ENCODE data around the gene KHDC4. TPM values are rescaled to one million over a fixed set of nuclear protein-coding genes. Genes with fewer than 3 reads are reported as not detected.

Gene KHDC4
- total RNA-seq, 2 experiments from 2014 or later, result 91.6 to 94.5 TPM

DNA sequence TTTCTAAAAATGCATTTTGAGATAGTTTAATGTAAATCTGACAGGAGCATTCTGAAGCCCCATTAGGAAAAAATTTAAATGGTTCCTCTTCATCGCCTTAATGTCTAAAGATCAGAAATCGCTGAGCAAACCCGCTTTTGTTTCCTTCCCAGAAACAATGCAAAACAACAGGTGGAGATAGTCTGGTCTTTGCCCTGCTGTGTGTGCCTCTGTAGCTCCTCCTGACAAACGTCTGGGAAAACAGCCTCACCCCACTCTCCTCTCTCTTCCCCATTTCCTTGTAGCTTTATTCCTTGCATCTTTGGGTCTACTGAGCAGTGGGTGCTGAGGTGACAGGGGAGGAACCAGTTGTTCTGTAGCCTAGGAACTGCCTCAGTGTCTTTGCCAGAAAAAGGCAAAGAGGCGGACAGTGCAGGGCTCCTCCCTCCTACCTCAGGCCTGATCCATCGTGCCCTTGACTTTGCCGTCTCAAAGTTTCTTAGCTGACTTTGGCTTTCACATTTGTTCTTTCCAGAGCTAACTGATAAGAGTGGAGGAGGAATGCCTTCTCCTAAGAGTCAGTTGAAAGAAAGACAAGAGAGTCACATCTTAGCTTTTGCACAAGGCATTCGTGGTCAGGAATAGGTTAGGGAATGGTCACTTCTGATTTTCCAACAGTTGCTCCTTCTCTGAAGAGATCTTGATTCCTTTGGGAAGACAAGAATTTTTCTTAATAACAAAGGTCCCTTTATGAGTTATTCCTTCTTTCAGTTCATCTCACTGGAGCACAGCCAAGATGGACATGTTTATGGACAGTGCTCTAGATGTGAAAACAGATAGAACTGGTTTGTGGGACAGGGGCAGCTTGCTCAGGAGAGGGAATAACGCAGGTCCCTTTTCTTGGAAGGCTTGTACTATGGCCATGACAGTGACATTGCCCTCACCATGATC, 49.9 kb downstream of the KHDC4 start:
- Mint-ChIP-seq H3K4me3 (no peak overlapping the region), H3K36me3 (no peaks in the 10 kb centered on the region), H3K27me3 (no peaks in the 10 kb centered on the region), H3K4me1 (no peaks in the 10 kb centered on the region), H3K27ac (no peak overlapping the region), H3K9me3 (no peaks in the 10 kb centered on the region)
- DNase-seq (no peak), ATAC-seq (ENCODE audit: low read depth) (no peak)
- POLR2A ChIA-PET, result no interaction called here

DNA sequence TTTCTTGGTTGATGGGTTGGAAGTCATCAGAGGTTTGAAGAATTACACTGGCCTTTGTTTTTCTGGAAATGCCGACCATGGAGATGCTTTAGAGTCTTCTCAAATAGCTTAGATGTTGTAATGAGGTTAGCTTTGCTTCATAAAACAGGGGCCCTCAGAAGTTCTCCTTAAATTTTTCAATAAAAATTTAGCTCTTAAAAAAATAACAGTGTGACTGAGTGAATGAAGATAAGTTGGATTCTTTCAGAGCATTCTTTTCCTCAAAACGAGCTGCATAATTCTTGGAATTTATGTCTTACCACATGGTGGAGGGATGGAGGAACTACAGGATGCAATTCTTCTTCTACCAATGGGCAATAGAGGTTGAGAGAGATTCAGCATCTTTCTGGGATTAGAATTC, 51.4 kb downstream of the KHDC4 start:
- Mint-ChIP-seq H3K27ac (no peak overlapping the region), H3K4me3 (no peak overlapping the region), H3K27me3 (no peaks in the 10 kb centered on the region), H3K36me3 (no peaks in the 10 kb centered on the region), H3K9me3 (no peaks in the 10 kb centered on the region), H3K4me1 (no peaks in the 10 kb centered on the region)
- POLR2A ChIA-PET, result interaction anchor here (1.0 kb wide), 1 partner anchor 13 kb away, joined by 3 read pairs; no protein-coding TSS in a partner anchor
- no peak for ATAC-seq (ENCODE audit: low read depth)
- DNase-seq, result no peak

DNA sequence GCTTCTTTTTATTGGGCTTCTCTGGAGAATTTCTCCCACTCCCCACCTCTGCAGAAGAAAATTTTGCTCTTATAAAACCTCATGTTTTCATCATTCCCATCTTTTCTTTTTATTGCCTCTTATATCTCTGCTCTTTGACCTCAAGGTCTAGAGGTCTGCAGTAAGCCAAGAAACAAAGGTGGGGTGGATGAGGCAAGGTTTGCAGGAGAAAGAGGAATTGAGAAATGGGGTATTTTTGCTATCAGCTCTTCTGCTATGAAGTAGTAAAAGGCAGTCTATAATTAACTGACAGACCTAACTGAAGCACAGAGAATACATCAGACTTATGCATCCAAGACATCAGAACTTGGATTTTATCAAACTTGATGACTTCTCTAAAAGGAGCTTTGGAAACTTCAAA, 52.0 kb downstream of the KHDC4 start:
- no peaks in the 10 kb centered on the region for H3K36me3 Mint-ChIP-seq
- H3K27me3 Mint-ChIP-seq, result no peaks in the 10 kb centered on the region
- H3K4me1 Mint-ChIP-seq, result no peaks in the 10 kb centered on the region
- DNase-seq, result no peak
- no peak overlapping the region for H3K4me3 Mint-ChIP-seq
- H3K27ac Mint-ChIP-seq, result no peak overlapping the region
- POLR2A ChIA-PET, result interaction anchor here (1.0 kb wide), 1 partner anchor 14 kb away, joined by 3 read pairs; no protein-coding TSS in a partner anchor
- no peaks in the 10 kb centered on the region for H3K9me3 Mint-ChIP-seq
- no peak for ATAC-seq (ENCODE audit: low read depth)

DNA sequence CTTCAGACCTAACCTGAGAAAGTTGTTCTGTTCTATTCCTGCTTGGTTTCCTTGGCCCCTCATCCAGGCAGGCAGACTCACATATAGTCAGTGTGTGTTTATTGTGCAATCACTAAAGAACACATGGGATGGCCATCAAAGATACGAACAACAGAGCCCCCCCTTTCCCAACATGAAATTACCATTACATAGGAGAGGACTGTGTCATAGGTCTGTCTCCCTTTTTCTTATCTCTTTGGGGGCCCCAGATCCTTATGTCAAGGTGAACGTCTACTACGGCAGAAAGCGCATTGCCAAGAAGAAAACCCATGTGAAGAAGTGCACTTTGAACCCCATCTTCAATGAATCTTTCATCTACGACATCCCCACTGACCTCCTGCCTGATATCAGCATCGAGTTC, 53.3 kb downstream of the KHDC4 start:
- no peak for DNase-seq
- Mint-ChIP-seq H3K4me1 (no peaks in the 10 kb centered on the region), H3K4me3 (no peak overlapping the region), H3K36me3 (no peaks in the 10 kb centered on the region), H3K27me3 (no peaks in the 10 kb centered on the region), H3K9me3 (no peaks in the 10 kb centered on the region), H3K27ac (no peak overlapping the region)
- POLR2A ChIA-PET, result no interaction called here
- ATAC-seq (ENCODE audit: low read depth), result no peak

DNA sequence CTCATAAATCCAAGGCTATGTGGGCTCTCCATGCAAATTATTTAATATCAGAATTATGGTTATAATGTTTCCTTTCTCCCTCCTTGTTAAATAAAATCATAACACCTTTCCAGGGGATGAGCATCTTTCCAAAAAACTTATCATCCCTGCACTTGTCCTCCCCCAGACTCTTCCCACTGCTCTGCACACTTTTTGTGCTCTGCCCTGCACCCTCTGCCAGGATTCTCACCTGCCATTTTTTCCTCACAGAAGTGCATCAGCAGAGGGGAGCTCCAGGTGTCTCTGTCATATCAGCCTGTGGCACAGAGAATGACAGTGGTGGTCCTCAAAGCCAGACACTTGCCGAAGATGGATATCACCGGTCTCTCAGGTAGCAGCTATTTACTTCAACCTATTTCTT, 54.0 kb downstream of the KHDC4 start:
- no peak for DNase-seq
- no peak overlapping the region for H3K4me3 Mint-ChIP-seq
- no peak for ATAC-seq (ENCODE audit: low read depth)
- H3K27ac Mint-ChIP-seq, result no peak overlapping the region
- H3K9me3 Mint-ChIP-seq, result no peaks in the 10 kb centered on the region
- H3K4me1 Mint-ChIP-seq, result no peaks in the 10 kb centered on the region
- H3K36me3 Mint-ChIP-seq, result no peaks in the 10 kb centered on the region
- POLR2A ChIA-PET, result no interaction called here
- no peaks in the 10 kb centered on the region for H3K27me3 Mint-ChIP-seq

DNA sequence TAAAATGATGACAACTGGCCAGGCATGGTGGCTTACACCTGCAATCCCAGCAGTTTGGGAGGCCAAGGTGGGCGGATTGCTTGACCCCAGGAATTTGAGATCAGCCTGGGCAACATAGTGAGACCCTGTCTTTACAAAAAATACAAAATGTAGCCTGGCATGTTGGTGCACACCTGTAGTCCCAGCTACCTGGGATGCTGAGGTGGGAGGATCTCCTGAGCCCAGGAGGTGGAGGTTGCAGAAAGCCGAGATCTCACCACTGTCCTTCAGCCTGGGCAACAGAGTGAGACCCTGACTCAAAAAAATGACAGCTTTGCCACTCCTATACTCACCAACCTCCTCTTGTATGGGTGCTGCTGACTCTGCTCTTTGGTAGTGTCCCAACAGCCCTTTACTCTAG, 56.3 kb downstream of the KHDC4 start:
- Mint-ChIP-seq H3K27ac (no peak overlapping the region), H3K27me3 (no peaks in the 10 kb centered on the region), H3K36me3 (no peaks in the 10 kb centered on the region), H3K9me3 (no peaks in the 10 kb centered on the region), H3K4me1 (no peaks in the 10 kb centered on the region), H3K4me3 (no peak overlapping the region)
- ATAC-seq (ENCODE audit: low read depth) (no peak), DNase-seq (no peak)
- POLR2A ChIA-PET, result no interaction called here

DNA sequence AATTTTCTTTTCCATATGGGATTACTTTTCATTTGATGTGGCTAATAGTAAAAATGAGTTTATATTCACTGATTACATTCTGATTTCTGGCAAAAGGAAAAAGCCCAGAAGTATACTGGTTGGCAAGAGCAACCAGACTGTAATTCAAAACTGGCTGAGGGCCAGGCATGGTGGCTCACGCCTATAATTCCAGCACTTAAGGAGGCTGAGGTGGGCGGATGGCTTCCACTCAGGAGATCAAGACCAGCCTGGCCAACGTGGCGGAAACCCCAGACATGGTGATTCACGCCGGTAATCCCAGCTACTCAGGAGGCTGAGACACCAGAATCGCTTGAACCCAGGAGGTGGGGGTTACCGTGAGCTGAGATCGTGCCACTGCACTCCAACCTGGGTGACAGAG, 60.4 kb downstream of the KHDC4 start:
- Mint-ChIP-seq H3K36me3 (peaks cover 7% of the 10 kb centered on the region), H3K4me1 (peaks cover 2% of the 10 kb centered on the region), H3K27ac (no peak overlapping the region), H3K27me3 (no peaks in the 10 kb centered on the region), H3K4me3 (no peak overlapping the region), H3K9me3 (no peaks in the 10 kb centered on the region)
- DNase-seq, result no peak
- POLR2A ChIA-PET, result no interaction called here
- no peak for ATAC-seq (ENCODE audit: low read depth)

DNA sequence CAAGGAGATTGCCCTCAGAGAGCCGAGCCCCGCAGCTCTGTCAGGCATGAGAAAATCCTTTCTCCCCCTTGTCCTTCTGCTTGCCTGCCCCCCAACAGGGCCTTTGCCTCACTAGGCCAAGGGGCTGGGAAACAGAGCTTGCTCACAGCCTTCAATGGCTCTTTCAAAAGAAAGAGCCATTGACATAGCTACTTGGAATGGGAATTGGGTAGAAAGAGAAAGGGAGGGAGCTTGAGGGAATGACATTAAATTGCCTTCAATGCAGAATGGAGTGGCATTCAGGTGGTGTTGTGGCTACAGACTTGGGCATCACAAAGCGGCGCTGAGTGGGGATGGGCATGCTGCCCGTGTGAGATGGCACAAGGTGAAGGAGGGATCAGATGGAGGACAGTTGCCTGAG, 61.7 kb downstream of the KHDC4 start:
- Mint-ChIP-seq H3K9me3 (no peaks in the 10 kb centered on the region), H3K27ac (no peak overlapping the region), H3K4me3 (no peak overlapping the region), H3K4me1 (peaks cover 5% of the 10 kb centered on the region), H3K27me3 (no peaks in the 10 kb centered on the region), H3K36me3 (peaks cover 7% of the 10 kb centered on the region)
- POLR2A ChIA-PET, result no interaction called here
- ATAC-seq (ENCODE audit: low read depth) (no peak), DNase-seq (no peak)

DNA sequence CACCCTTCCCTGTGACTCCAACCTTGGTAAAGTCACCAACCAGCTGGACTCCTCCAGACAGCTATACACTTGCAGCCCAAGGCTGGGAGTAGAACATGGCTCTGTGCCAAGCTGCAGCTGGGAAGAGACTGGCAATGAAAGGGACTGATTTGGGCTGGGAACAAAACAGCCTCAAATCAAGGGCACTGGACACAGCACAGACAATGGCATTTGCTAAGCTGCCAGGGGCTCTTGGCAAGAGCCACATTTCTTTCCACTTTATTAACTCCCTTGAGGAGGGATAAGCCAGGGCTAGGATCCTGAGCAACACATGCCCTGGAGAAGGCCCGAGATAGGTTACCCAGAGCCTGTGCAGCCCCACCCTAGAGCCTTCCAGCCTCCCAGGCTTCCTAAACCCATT, 62.8 kb downstream of the KHDC4 start:
- no peaks in the 10 kb centered on the region for H3K27me3 Mint-ChIP-seq
- peaks cover 7% of the 10 kb centered on the region for H3K36me3 Mint-ChIP-seq
- no peak for ATAC-seq (ENCODE audit: low read depth)
- no peak for DNase-seq
- POLR2A ChIA-PET, result interaction anchor here (0.6 kb wide), 1 partner anchor 384 kb away, joined by 4 read pairs; no protein-coding TSS in a partner anchor
- H3K27ac Mint-ChIP-seq, result peak overlapping the region; percentile 34
- no peaks in the 10 kb centered on the region for H3K9me3 Mint-ChIP-seq
- H3K4me3 Mint-ChIP-seq, result no peak overlapping the region
- peaks cover 5% of the 10 kb centered on the region for H3K4me1 Mint-ChIP-seq

DNA sequence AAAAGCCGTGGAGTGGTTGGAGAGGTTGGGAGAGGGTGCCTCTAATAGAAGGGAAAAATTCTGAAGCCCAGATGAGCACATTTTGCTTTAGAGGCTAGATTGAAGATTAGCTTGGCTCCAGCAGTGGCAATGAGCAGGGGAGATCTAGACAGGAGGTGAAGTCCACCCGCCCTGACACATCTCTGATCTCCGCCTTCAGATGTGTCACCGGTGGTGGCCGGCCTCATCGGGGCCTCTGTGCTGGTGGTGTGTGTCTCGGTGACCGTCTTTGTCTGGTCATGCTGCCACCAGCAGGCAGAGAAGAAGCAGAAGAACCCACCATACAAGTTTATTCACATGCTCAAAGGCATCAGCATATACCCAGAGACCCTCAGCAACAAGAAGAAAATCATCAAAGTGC, 66.4 kb downstream of the KHDC4 start:
- H3K36me3 Mint-ChIP-seq, result peaks cover 7% of the 10 kb centered on the region
- H3K27ac Mint-ChIP-seq, result no peak overlapping the region
- DNase-seq (no peak), ATAC-seq (ENCODE audit: low read depth) (no peak)
- POLR2A ChIA-PET, result no interaction called here
- peaks cover 5% of the 10 kb centered on the region for H3K4me1 Mint-ChIP-seq
- no peaks in the 10 kb centered on the region for H3K27me3 Mint-ChIP-seq
- no peak overlapping the region for H3K4me3 Mint-ChIP-seq
- H3K9me3 Mint-ChIP-seq, result no peaks in the 10 kb centered on the region

DNA sequence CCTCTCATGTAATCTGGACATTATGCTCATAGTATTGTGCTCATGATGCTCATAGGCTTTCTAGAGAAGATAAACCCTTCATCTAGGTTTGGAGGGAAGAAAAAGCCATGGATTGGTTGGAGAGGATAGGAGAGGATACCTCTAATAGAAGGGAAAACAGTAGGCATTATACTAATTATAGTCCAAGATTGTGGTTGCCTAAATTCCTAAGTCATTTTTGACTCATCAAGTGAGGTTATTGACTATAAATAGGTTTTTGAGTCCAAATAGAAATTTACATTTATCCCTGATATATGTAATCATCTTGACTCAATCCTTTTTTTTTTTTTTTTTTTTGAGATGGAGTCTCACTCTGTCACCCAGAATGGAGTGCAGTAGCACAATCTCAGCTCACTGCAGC, 69.8 kb downstream of the KHDC4 start:
- H3K27me3 Mint-ChIP-seq, result peaks cover 1% of the 10 kb centered on the region
- H3K4me1 Mint-ChIP-seq, result peaks cover 17% of the 10 kb centered on the region
- DNase-seq, result no peak
- ATAC-seq (ENCODE audit: low read depth), result no peak
- POLR2A ChIA-PET, result no interaction called here
- H3K36me3 Mint-ChIP-seq, result peaks cover 5% of the 10 kb centered on the region
- H3K4me3 Mint-ChIP-seq, result no peak overlapping the region
- H3K27ac Mint-ChIP-seq, result no peak overlapping the region
- no peaks in the 10 kb centered on the region for H3K9me3 Mint-ChIP-seq

Small RNA genes within 50 kb of the gene (microRNA-seq; reads per million reads assigned to microRNA genes)
- not detected for gene MIR6738

Other genes with a start within 250 kb of the KHDC4 start
- 10 to 100 TPM; 82.1 to 93.4 TPM for gene YY1AP1, start 245.6 kb downstream of the KHDC4 start, total RNA-seq
- gene DAP3, start 245.3 kb downstream of the KHDC4 start, total RNA-seq, result 100 to 1,000 TPM; 119 to 128 TPM
- 10 to 100 TPM; 92.4 to 94.4 TPM for gene GON4L, start 77.2 kb downstream of the KHDC4 start, total RNA-seq
- gene SYT11, start 74.8 kb downstream of the KHDC4 start, total RNA-seq, result 10 to 100 TPM; 13.6 to 15.1 TPM
- gene RIT1, start 23.1 kb downstream of the KHDC4 start, total RNA-seq, result 10 to 100 TPM; 31.3 to 32.8 TPM
- gene RXFP4, start 7.2 kb upstream of the KHDC4 start, total RNA-seq, result under 1 TPM in 1 of 2 experiments, not detected in 1; 0.26 TPM
- gene ARHGEF2, start 44.1 kb upstream of the KHDC4 start, total RNA-seq, result 100 to 1,000 TPM; 151 to 155 TPM
- gene SSR2, start 86.5 kb upstream of the KHDC4 start, total RNA-seq, result 100 to 1,000 TPM; 204 to 205 TPM
- 10 to 100 TPM; 31.9 to 37.9 TPM for gene UBQLN4, start 119.4 kb upstream of the KHDC4 start, total RNA-seq
- 10 to 100 TPM; 50.9 to 52.6 TPM for gene LAMTOR2, start 120.4 kb upstream of the KHDC4 start, total RNA-seq
- under 1 TPM; 0.86 to 0.91 TPM for gene RAB25, start 126.7 kb upstream of the KHDC4 start, total RNA-seq
- gene MEX3A, start 148.1 kb upstream of the KHDC4 start, total RNA-seq, result under 1 TPM; 0.09 to 0.11 TPM
- gene LMNA, start 180.3 kb upstream of the KHDC4 start, total RNA-seq, result 10 to 100 TPM; 11.7 to 13.0 TPM
- gene SEMA4A, start 219.2 kb upstream of the KHDC4 start, total RNA-seq, result 10 to 100 TPM in 1 of 2 experiments, 1 to 10 TPM in 1; 9.8 to 10.2 TPM